Tibial nerve (tissue), 4 donors: ENCODE data around the gene AQP12A.

ENCODE experiments used
- CTCF ChIP-seq, 5 experiments: fragments of 200-600 bp in 3 of 5; fragments of 450-650 bp in 2 of 5; sonication (generic) in 3 of 5; IDR thresholded peaks; one replicate each; pipeline ENCODE4 v1.5.1; 2016 to 2019; ENCODE audit warnings: antibody characterized with exemption in 5 of 5, mild to moderate bottlenecking in 3 of 5, moderate library complexity in 2 of 5
- EP300 ChIP-seq, 2 donors: sonication (generic); formaldehyde crosslinking; IDR thresholded peaks; one replicate each; pipeline ENCODE4 v1.6.1; 2017; ENCODE audit warnings: antibody characterized with exemption in 2 of 2, mild to moderate bottlenecking in 1 of 2
- POLR2A ChIP-seq, 2 donors: fragments of 450-650 bp; IDR thresholded peaks; one replicate each; pipeline ENCODE4 v1.6.1; 2017; ENCODE audit warnings: antibody characterized with exemption in 2 of 2, mild to moderate bottlenecking in 2 of 2, moderate library complexity in 2 of 2

GRCh38 chr2:240717181-240717641 is 25.5 kb downstream of the AQP12A start:
- no peak for TF ChIP-seq CTCF (IDR thresholded peaks at IDR 0.05)
- no peak for TF ChIP-seq EP300 (IDR thresholded peaks at IDR 0.05)
- TF ChIP-seq POLR2A (IDR thresholded peaks at IDR 0.05), result no peak
